Heart right ventricle (tissue), 16 donors: ENCODE data around the gene WHRN. TPM values are rescaled to one million over a fixed set of nuclear protein-coding genes. Genes with fewer than 3 reads are reported as not detected.

Source experiments
- ATAC-seq, 8 donors: fragments of 200-7000 bp; cut with Tn5 transposase; one replicate each; pipeline ENCODE4 v1.9.1; 2020; ENCODE audit warnings: mild to moderate bottlenecking in 8 of 8, moderate library complexity in 8 of 8, moderate number of reproducible peaks in 1 of 8
- DNase-seq, 2 donors: peaks; one replicate each; pipeline ENCODE4 v3.0.0-alpha.2; 2020
- H3K27ac ChIP-seq, 10 donors: fragments of 200-600 bp; sonication (generic) in 2 of 10; one replicate each; pipeline versions ENCODE4 v1.5.0 to v1.8.0; 2020 to 2022; ENCODE audit warnings: mild to moderate bottlenecking in 3 of 10
- H3K27me3 ChIP-seq, 7 donors: fragments of 200-600 bp; one replicate each; pipeline ENCODE4 v1.8.0; 2021 to 2022; ENCODE audit warnings: mild to moderate bottlenecking in 2 of 7
- H3K36me3 ChIP-seq, 9 donors: fragments of 200-600 bp; sonication (generic) in 1 of 9; one replicate each; pipeline versions ENCODE4 v1.5.0 to v1.8.0; 2020 to 2022; ENCODE audit warnings: mild to moderate bottlenecking in 2 of 9
- H3K4me1 ChIP-seq, 9 donors: fragments of 200-600 bp; sonication (generic) in 1 of 9; one replicate each; pipeline versions ENCODE4 v1.5.0 to v1.8.0; 2020 to 2022; ENCODE audit warnings: mild to moderate bottlenecking in 4 of 9
- H3K4me3 ChIP-seq, 10 donors: fragments of 200-600 bp; sonication (generic) in 2 of 10; one replicate each; pipeline versions ENCODE4 v1.5.0 to v1.8.0; 2020 to 2022; ENCODE audit warnings: mild to moderate bottlenecking in 7 of 10, moderate library complexity in 2 of 10
- H3K9me3 ChIP-seq, 11 donors: fragments of 200-600 bp in 10 of 11; sonication (generic) in 2 of 11; one replicate each; pipeline versions ENCODE4 v1.5.0 to v1.8.0; 2013 to 2022; ENCODE audit warnings: mild to moderate bottlenecking in 2 of 11, control low read depth in 1 of 11, moderate library complexity in 1 of 11
- WGBS, 2 donors: extraction: QIAGEN DNeasy Blood & Tissue Kit; methylation state at CpG; one replicate each; pipeline ENCODE4 v1.1.7; 2013; ENCODE audit warnings: inconsistent platforms in 1 of 2; 5-methylcytosine and 5-hydroxymethylcytosine counted together
- intact Hi-C, 10 donors: fragments of 100-400 bp; cut with DNase I; formaldehyde crosslinking; loops; one replicate each; pipeline versions ENCODE4 v1.11.1 to v1.14.2; 2022
- polyA plus RNA-seq, 2 donors: library from polyadenylated mRNA; stranded (reverse); fragments of 200-250 nt; gene quantifications; one replicate each; pipeline ENCODE4 v1.2.3, GENCODE V29; 2013
- total RNA-seq, 10 donors: library from RNA; stranded (reverse); fragmentation: NEBNext Ultra II Directional in 3 of 10; extraction: Animal tissue kit (Norgen Biotek cat#: 25700) in 3 of 10; gene quantifications; one replicate each; pipeline versions ENCODE4 v1.2.1 to v1.2.4, GENCODE V29; 2021 to 2023
- TF ChIP-seq, protein P1 (sequence below), 9 donors: fragments of 200-600 bp; sonication (generic) in 2 of 9; IDR thresholded peaks; one replicate each; pipeline versions ENCODE4 v1.5.0 to v1.8.0; 2021 to 2022; ENCODE audit warnings: antibody characterized with exemption in 9 of 9, mild to moderate bottlenecking in 5 of 9, moderate library complexity in 1 of 9
- donor health status: Arrhythmogenic right ventricular cardiomyopathy.
- donor health status: ischemic (EF 13 %, LVEDD 7.1; RV severe dilation, severe dysfunction).
- donor health status: healthy with polysubstance abuse.
- donor health status: DM: no; HTN: yes; CAD: no.
- donor health status: DM: no; HTN: no; CAD: no.
- donor health status: ischemic (EF 25% LVEDD 6.9; RV normal size, moderate dysfunction).
- donor health status: ischemic (EF 25% LVEDD 5.7; RV mildly dilated, moderate dysfunction).
- donor health status: healthy.
- donor health status: DM: yes; HTN: yes; CAD: no.
- donor health status: Ischemic cardiomyopathy.
- donor health status: ischemic (EF 35%, LVEDD 5.7; RV mildly dilated, moderate dysfunction).
- donor health status: nonischemic (EF 11% LVEDD 7.7; RV severe dilation, severe dysfunction).
- donor health status: DM: yes; HTN: yes; CAD: no.
- donor health status: PGD.
- donor health status: ischemic (EF 29% LVEDD 5.4; RV normal size, mild dysfunction).
- donor health status: nonischemic (EF 23%, LVEDD 6.1; RV moderate dilation, normal function).

WHRN gene
- total and polyA plus RNA-seq, 12 donors, result 0.13 to 1.3 (median 0.58) TPM; not detected in 1

DNA sequence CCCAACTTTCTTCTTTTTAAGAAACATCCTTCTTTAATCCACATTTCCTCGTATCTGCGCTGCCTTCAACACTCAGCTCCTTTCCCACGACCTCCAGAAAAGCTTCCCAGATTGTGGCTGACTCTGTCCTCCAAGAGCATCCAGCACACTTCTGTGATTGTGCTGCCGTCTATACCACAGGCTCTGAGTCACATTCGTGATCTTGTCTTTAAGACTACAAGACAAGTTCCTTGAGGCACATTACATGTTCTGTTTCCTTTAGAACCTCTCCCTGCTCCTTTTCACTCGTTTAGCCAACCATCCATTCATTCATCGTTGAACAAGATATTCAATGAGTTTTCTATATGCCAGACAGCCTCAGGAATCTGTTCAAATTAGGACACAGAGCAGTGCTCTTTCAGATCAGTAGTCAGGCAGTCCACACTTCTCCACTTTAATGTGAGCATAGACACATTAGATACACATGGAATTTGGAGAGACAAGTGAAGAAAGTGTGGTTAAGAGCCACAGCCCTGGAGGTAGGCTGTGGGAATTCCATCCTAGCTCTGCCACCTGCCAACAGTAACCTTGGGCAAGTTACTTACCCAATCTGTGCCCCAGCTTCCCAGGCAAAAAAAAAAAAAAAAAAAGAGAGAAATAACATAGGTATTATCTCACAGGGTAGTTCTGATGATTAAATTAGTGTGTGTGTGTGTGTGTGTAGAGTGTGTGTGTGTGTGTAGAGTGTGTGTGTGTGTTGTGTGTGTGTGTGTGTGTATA lies 18.9 kb downstream of the WHRN start:
- intact Hi-C loops, result loop anchor here in 5 of 10 donors (5.0 kb wide), 1 partner anchor 166 kb away; no protein-coding TSS in a partner anchor
- ATAC-seq (no peak), DNase-seq (no peak)
- TF ChIP-seq, protein P1, sequence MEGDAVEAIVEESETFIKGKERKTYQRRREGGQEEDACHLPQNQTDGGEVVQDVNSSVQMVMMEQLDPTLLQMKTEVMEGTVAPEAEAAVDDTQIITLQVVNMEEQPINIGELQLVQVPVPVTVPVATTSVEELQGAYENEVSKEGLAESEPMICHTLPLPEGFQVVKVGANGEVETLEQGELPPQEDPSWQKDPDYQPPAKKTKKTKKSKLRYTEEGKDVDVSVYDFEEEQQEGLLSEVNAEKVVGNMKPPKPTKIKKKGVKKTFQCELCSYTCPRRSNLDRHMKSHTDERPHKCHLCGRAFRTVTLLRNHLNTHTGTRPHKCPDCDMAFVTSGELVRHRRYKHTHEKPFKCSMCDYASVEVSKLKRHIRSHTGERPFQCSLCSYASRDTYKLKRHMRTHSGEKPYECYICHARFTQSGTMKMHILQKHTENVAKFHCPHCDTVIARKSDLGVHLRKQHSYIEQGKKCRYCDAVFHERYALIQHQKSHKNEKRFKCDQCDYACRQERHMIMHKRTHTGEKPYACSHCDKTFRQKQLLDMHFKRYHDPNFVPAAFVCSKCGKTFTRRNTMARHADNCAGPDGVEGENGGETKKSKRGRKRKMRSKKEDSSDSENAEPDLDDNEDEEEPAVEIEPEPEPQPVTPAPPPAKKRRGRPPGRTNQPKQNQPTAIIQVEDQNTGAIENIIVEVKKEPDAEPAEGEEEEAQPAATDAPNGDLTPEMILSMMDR (IDR thresholded peaks at IDR 0.05), result no peak
- Histone ChIP-seq H3K36me3 (no peaks in the 10 kb centered on the region), H3K27ac (no peak overlapping the region), H3K4me3 (no peak overlapping the region), H3K27me3 (peaks cover 0 to 21% (median 0%) of the 10 kb centered on the region in 7 donors), H3K9me3 (no peaks in the 10 kb centered on the region), H3K4me1 (peaks cover 0 to 8% (median 0%) of the 10 kb centered on the region in 9 donors)
- WGBS, 2 donors, result 69 to 72% methylated on average over 7 of the region's 7 CpGs

DNA sequence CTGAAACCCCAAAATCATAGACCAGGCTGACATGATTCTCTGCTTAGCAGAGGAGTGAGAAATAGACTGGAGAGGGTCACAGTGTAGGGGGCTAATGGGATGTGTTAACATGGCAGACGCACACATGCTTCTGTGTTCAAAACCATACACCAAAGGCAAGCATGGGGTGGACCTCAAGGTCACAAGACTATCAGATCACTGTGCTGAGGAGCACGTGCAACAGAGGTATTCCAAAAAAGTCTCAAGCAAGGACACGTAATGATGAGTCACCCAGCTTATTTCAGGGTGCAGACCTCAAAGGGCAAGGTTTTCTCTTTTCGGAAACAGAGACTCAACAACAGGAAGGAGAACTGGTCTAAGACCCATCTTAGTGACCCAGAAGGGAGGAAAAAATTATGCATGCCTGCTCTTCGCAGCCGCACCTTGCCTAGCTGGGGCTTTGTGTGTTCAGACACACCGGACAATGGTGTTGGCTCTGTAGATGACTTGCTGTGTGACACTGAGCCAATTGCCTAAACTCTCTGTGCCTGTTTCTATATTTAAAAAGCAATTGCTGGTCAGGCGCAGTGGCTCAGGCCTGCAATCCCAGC lies 20.3 kb downstream of the WHRN start:
- intact Hi-C loops, result loop anchor here in 6 of 10 donors (5.0 kb wide), 2 partner anchors 167 to 172 kb away; partner anchors contain the start of gene TEX53 (in 1 of the 6)

DNA sequence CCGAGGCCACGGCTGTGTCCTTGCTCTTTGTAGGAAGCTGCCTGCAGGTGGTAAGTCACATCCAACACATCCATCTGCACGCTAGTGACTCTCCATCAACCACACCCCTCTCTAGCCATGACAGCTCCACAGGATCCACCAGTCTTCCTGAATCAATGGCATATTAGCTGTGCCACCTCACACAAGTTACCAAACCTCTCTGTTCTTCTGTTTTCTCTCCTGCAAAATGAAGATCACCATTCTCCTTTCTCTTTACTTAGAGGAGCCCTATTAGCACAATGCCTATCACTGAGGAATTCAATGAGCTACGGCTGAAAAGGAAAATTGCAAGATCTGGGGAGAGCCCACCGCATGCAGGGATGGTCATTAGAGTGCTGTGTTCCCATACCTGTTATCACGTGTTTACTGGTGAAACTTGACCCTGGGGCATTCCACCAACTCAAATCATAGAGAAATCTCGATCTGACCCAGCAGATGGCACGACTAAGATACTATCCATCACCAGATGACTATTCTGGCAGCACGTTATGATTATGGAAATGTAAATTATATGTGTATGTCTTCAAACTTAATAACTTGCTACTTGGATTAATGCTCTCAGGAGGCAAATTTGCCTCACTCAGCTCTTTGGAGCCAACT lies 20.9 kb downstream of the WHRN start:
- WGBS, 2 donors, result 56 to 66% methylated on average over 9 of the region's 9 CpGs
- intact Hi-C loops, result loop anchor here in 1 of 10 donors (5.0 kb wide), 1 partner anchor 173 kb away; the partner anchor contains the start of gene TEX53

More for the DNA sequence above, 20.3 kb downstream of the WHRN start:
- 83 to 85% methylated on average over 8 of the region's 8 CpGs for WGBS, 2 donors
- Histone ChIP-seq H3K27me3 (peaks cover 0 to 17% (median 0%) of the 10 kb centered on the region in 7 donors), H3K4me3 (no peak overlapping the region), H3K4me1 (peaks cover 0 to 14% (median 0%) of the 10 kb centered on the region in 9 donors), H3K9me3 (no peaks in the 10 kb centered on the region), H3K27ac (no peak overlapping the region), H3K36me3 (no peaks in the 10 kb centered on the region)
- TF ChIP-seq, protein P1 (IDR thresholded peaks at IDR 0.05), result no peak
- ATAC-seq (no peak), DNase-seq (no peak)

More for the DNA sequence above, 20.9 kb downstream of the WHRN start:
- TF ChIP-seq, protein P1 (IDR thresholded peaks at IDR 0.05), result no peak
- H3K27me3 ChIP-seq, result peaks cover 0 to 18% (median 0%) of the 10 kb centered on the region in 7 donors
- H3K9me3 ChIP-seq, result no peaks in the 10 kb centered on the region
- no peaks in the 10 kb centered on the region for H3K36me3 ChIP-seq
- H3K4me1 ChIP-seq, result peaks cover 0 to 14% (median 0%) of the 10 kb centered on the region in 9 donors
- ATAC-seq (no peak), DNase-seq (no peak)
- no peak overlapping the region for H3K4me3 ChIP-seq
- no peak overlapping the region for H3K27ac ChIP-seq
